GM19463 (cell line): ENCODE measurements around the gene NUP85.
"Not testable (repeated sequence)": the region's sequence is repeated elsewhere in the genome, so short reads cannot be mapped to it uniquely, and the experiment has no call there.

Experiments used
- ATAC-seq: cut with Tn5 transposase; IDR thresholded peaks from one replicate; pipeline ENCODE4 v1.9.1; 2021; ENCODE audit warnings: mild to moderate bottlenecking, moderate library complexity; ENCODE audit not compliant: unreplicated experiment

NUP85 gene

GRCh38 chr17:75266316-75267152 lies 61.1 kb downstream of the NUP85 start:
- no peak for ATAC-seq

GRCh38 chr17:75267153-75267410 lies 61.6 kb downstream of the NUP85 start:
- no peak for ATAC-seq

- no peak for ATAC-seq
These were observed 62.1 kb downstream of the NUP85 start for GRCh38 chr17:75267411-75268232.

- ATAC-seq, result no peak
These were observed 64.4 kb downstream of the NUP85 start for GRCh38 chr17:75269844-75270217.

- peak; percentile 38 for ATAC-seq
These were observed 64.9 kb downstream of the NUP85 start for GRCh38 chr17:75270218-75270965.

- ATAC-seq, result no peak
These were observed 65.4 kb downstream of the NUP85 start, which contains the start of gene MIF4GD for GRCh38 chr17:75270966-75271232. Gene MIF4GD (minus strand): TSS chr17:75271231. CDS start chr17:75270195, 1,036 bp downstream.

- peak; percentile 73 for ATAC-seq
These were observed 65.9 kb downstream of the NUP85 start for GRCh38 chr17:75271233-75271954.

- no peak for ATAC-seq
These were observed 66.7 kb downstream of the NUP85 start for GRCh38 chr17:75271955-75272847.

GRCh38 chr17:75272848-75273184 lies 67.3 kb downstream of the NUP85 start:
- no peak for ATAC-seq

- ATAC-seq, result no peak
These were observed 68.7 kb downstream of the NUP85 start for GRCh38 chr17:75273977-75274708.

- ATAC-seq, result no peak
These were observed 72.2 kb downstream of the NUP85 start for GRCh38 chr17:75277664-75278071.

- ATAC-seq, result not testable (repeated sequence)
These were observed 74.7 kb downstream of the NUP85 start for GRCh38 chr17:75280189-75280588.

GRCh38 chr17:75285123-75285522 lies 79.6 kb downstream of the NUP85 start:
- no peak for ATAC-seq
